Mononuclear cell (primary cell): Measurements from ENCODE around the gene TTC31. TPM values are rescaled to one million over a fixed set of nuclear protein-coding genes. Genes with fewer than 3 reads are reported as not detected.
A peak's percentile ranks its signal among the peaks of the same experiment; 100 is the strongest.
"Not testable (repeated sequence)": the region's sequence is repeated elsewhere in the genome, so short reads cannot be mapped to it uniquely, and the experiment has no call there.

ENCODE experiments used
- H3K27me3 ChIP-seq: 2 replicates; pipeline ENCODE4 v1.6.0; 2011; ENCODE audit warnings: low read length, control low read depth; ENCODE audit not compliant: insufficient read depth
- H3K4me1 ChIP-seq: 2 replicates; pipeline ENCODE4 v1.5.1; 2011; ENCODE audit warnings: mild to moderate bottlenecking, low read length, control low read depth; ENCODE audit not compliant: insufficient read depth
- H3K4me3 ChIP-seq: 2 replicates; pipeline ENCODE4 v1.5.1; 2011; ENCODE audit warnings: mild to moderate bottlenecking, low read length, moderate library complexity
- H3K9me3 ChIP-seq: 2 replicates; pipeline ENCODE4 v1.5.1; 2011; ENCODE audit warnings: low read depth, mild to moderate bottlenecking, control low read depth, low read length
- total RNA-seq: library from RNA; depleted of rRNA; stranded (reverse); fragments of >200 nt; gene quantifications from one replicate; pipeline ENCODE4 v1.2.3, GENCODE V29; 2012

TTC31 gene
- total RNA-seq, 1 donor = 14.0 TPM

- Histone ChIP-seq H3K4me3 (no peak overlapping the region), H3K27me3 (peaks cover 20% of the 10 kb centered on the region), H3K9me3 (no peaks in the 10 kb centered on the region), H3K4me1 (peaks cover 5% of the 10 kb centered on the region)
Observed at GRCh38 chr2:74447230-74447999, 35.5 kb upstream of the TTC31 start.

- peaks cover 13% of the 10 kb centered on the region for H3K27me3 ChIP-seq
- H3K9me3 ChIP-seq = no peaks in the 10 kb centered on the region
- no peak overlapping the region for H3K4me3 ChIP-seq
- H3K4me1 ChIP-seq = peaks cover 14% of the 10 kb centered on the region
Observed at GRCh38 chr2:74448771-74449170, 34.1 kb upstream of the TTC31 start.

GRCh38 chr2:74450570-74451190 is 32.2 kb upstream of the TTC31 start:
- H3K4me3 ChIP-seq = no peak overlapping the region

GRCh38 chr2:74454654-74455511 is 28.0 kb upstream of the TTC31 start, which contains the start of gene INO80B:
INO80B (plus strand) TSS chr2:74455087; CDS start chr2:74455117, 30 bp downstream.
- Histone ChIP-seq H3K4me3 (peak within 1 kb of the TSS; percentile 55), H3K4me1 (peaks cover 54% of the 10 kb centered on the region), H3K9me3 (no peaks in the 10 kb centered on the region), H3K27me3 (no peaks in the 10 kb centered on the region)

More at GRCh38 chr2:74450570-74451190, 32.2 kb upstream of the TTC31 start:
- Histone ChIP-seq H3K4me1 (peaks cover 26% of the 10 kb centered on the region), H3K9me3 (no peaks in the 10 kb centered on the region), H3K27me3 (no peaks in the 10 kb centered on the region)

GRCh38 chr2:74457129-74457548 is 25.7 kb upstream of the TTC31 start:
- Histone ChIP-seq H3K4me1 (peaks cover 52% of the 10 kb centered on the region), H3K9me3 (no peaks in the 10 kb centered on the region), H3K4me3 (peak overlapping the region; percentile 75), H3K27me3 (no peaks in the 10 kb centered on the region)

GRCh38 chr2:74457549-74458131 is 25.2 kb upstream of the TTC31 start:
- Histone ChIP-seq H3K27me3 (no peaks in the 10 kb centered on the region), H3K9me3 (no peaks in the 10 kb centered on the region), H3K4me3 (peak overlapping the region; percentile 75), H3K4me1 (peaks cover 48% of the 10 kb centered on the region)

- Histone ChIP-seq H3K27me3 (no peaks in the 10 kb centered on the region), H3K4me3 (peak within 1 kb of the TSS; percentile 75), H3K9me3 (no peaks in the 10 kb centered on the region), H3K4me1 (peaks cover 41% of the 10 kb centered on the region)
Observed at GRCh38 chr2:74458132-74458937, 24.5 kb upstream of the TTC31 start, which contains the start of gene WBP1. WBP1 (plus strand) TSS chr2:74458438; CDS start chr2:74458603, 165 bp downstream.

- Histone ChIP-seq H3K4me1 (peaks cover 42% of the 10 kb centered on the region), H3K27me3 (no peaks in the 10 kb centered on the region), H3K4me3 (peak overlapping the region; percentile 75), H3K9me3 (no peaks in the 10 kb centered on the region)
Observed at GRCh38 chr2:74458938-74459363, 23.9 kb upstream of the TTC31 start.

- H3K27me3 ChIP-seq, H3K4me3 ChIP-seq, H3K9me3 ChIP-seq: not testable (repeated sequence)
- H3K4me1 ChIP-seq = peaks cover 44% of the 10 kb centered on the region
Observed at GRCh38 chr2:74459503-74460118, 23.3 kb upstream of the TTC31 start.

GRCh38 chr2:74460187-74460586 is 22.7 kb upstream of the TTC31 start:
- H3K9me3 ChIP-seq, H3K27me3 ChIP-seq, H3K4me3 ChIP-seq: not testable (repeated sequence)
- H3K4me1 ChIP-seq = peaks cover 43% of the 10 kb centered on the region

GRCh38 chr2:74461187-74462053 is 21.5 kb upstream of the TTC31 start:
- Histone ChIP-seq H3K9me3 (no peaks in the 10 kb centered on the region), H3K27me3 (no peaks in the 10 kb centered on the region), H3K4me3 (no peak overlapping the region), H3K4me1 (peaks cover 37% of the 10 kb centered on the region)

GRCh38 chr2:74462054-74462785 is 20.7 kb upstream of the TTC31 start:
- no peaks in the 10 kb centered on the region for H3K27me3 ChIP-seq
- peaks cover 29% of the 10 kb centered on the region for H3K4me1 ChIP-seq
- no peaks in the 10 kb centered on the region for H3K9me3 ChIP-seq
- no peak overlapping the region for H3K4me3 ChIP-seq
